HepG2 (cell line): Measurements from ENCODE around the gene POLE4. TPM values are rescaled to one million over a fixed set of nuclear protein-coding genes. Genes with fewer than 3 reads are reported as not detected.

ENCODE experiments used
- HNF1A ChIP-seq, 2 experiments: sonication (generic) in 1 of 2; formaldehyde crosslinking in 1 of 2; IDR thresholded peaks; 2 replicates each; pipeline versions ENCODE4 v1.4.0 to v1.6.1; 2016 to 2020; ENCODE audit warnings: borderline replicate concordance in 1 of 2, low read depth in 1 of 2, mild to moderate bottlenecking in 1 of 2, missing genetic modification reagents in 1 of 2
- HNRNPUL1 ChIP-seq: fragments of 200-400 bp; formaldehyde crosslinking; IDR thresholded peaks from 2 replicates; pipeline ENCODE4 v1.6.1; 2017; ENCODE audit warnings: low read depth, mild to moderate bottlenecking, low read length, moderate library complexity
- NCOR1 ChIP-seq: fragments of 200-600 bp; sonication (generic); IDR thresholded peaks from 2 replicates; pipeline ENCODE4 v1.7.0; 2017; ENCODE audit warnings: antibody characterized with exemption, low read length, borderline replicate concordance
- SOX13 ChIP-seq, 3 experiments: fragments of 450-650 bp in 1 of 3; sonication (generic) in 1 of 3; formaldehyde crosslinking in 1 of 3; IDR thresholded peaks in 2 of 3; conservative IDR thresholded peaks in 1 of 3; 2 replicates each; pipeline versions ENCODE4 v1.5.0 to v1.6.1; 2016 to 2020; ENCODE audit warnings: antibody characterized with exemption in 1 of 3, mild to moderate bottlenecking in 1 of 3, missing compliant biosample characterization in 1 of 3, missing genetic modification reagents in 1 of 3, moderate library complexity in 1 of 3
- UBTF ChIP-seq: sonication (generic); formaldehyde crosslinking; IDR thresholded peaks from 2 replicates; pipeline ENCODE4 v1.4.0; 2020; ENCODE audit warnings: mild to moderate bottlenecking, missing genetic modification reagents
- ZNF556 ChIP-seq: sonication (generic); formaldehyde crosslinking; IDR thresholded peaks from 2 replicates; pipeline ENCODE4 v1.4.0; 2020; ENCODE audit warnings: mild to moderate bottlenecking, missing genetic modification reagents, borderline replicate concordance
- ZNF615 ChIP-seq: sonication (generic); formaldehyde crosslinking; IDR thresholded peaks from 2 replicates; pipeline ENCODE4 v1.5.0; 2020; ENCODE audit warnings: mild to moderate bottlenecking, missing genetic modification reagents, borderline replicate concordance
- ZNF816 ChIP-seq: sonication (generic); formaldehyde crosslinking; IDR thresholded peaks from 2 replicates; pipeline ENCODE4 v1.8.0; 2022; ENCODE audit warnings: missing genetic modification reagents, mild to moderate bottlenecking, borderline replicate concordance
- ZSCAN30 ChIP-seq: sonication (generic); formaldehyde crosslinking; IDR thresholded peaks from 2 replicates; pipeline ENCODE4 v1.5.0; 2020; ENCODE audit warnings: mild to moderate bottlenecking, missing genetic modification reagents
- polyA plus RNA-seq, 8 experiments: library from polyadenylated mRNA; depleted of rRNA in 3 of 8; stranded (reverse) in 7 of 8; unstranded in 1 of 8; fragments of >200 nt; fragmentation: Illumina TruSeq in 4 of 8; extraction: Trizol in 4 of 8; gene quantifications; 2 replicates each; pipeline versions ENCODE4 v1.2.1 to v1.2.3, GENCODE V29; 2011 to 2016; ENCODE audit warnings: low read depth in 4 of 8, missing spikeins in 1 of 8, mixed read lengths in 1 of 8; ENCODE audit not compliant: insufficient read depth in 1 of 8
- total RNA-seq, 5 experiments: library from RNA; depleted of rRNA; stranded (reverse); fragments of >200 nt; fragmentation: Illumina TruSeq; extraction: Trizol; gene quantifications; 2 replicates each; pipeline ENCODE4 v1.2.3, GENCODE V29; 2016; ENCODE audit warnings: low read depth in 1 of 5
- TF ChIP-seq, protein P1 (sequence below): sonication (generic); formaldehyde crosslinking; IDR thresholded peaks from 2 replicates; pipeline ENCODE4 v1.4.0; 2020; ENCODE audit warnings: mild to moderate bottlenecking, missing genetic modification reagents, borderline replicate concordance
- TF ChIP-seq, protein P2 (sequence below): sonication (generic); formaldehyde crosslinking; IDR thresholded peaks from 2 replicates; pipeline ENCODE4 v1.4.0; 2020; ENCODE audit warnings: missing genetic modification reagents

The POLE4 gene
- total and polyA plus RNA-seq, 2 of the 13 experiments (the other 11 are each of a cell fraction or from before 2014, with no cell fraction given): 106 to 116 TPM

DNA sequence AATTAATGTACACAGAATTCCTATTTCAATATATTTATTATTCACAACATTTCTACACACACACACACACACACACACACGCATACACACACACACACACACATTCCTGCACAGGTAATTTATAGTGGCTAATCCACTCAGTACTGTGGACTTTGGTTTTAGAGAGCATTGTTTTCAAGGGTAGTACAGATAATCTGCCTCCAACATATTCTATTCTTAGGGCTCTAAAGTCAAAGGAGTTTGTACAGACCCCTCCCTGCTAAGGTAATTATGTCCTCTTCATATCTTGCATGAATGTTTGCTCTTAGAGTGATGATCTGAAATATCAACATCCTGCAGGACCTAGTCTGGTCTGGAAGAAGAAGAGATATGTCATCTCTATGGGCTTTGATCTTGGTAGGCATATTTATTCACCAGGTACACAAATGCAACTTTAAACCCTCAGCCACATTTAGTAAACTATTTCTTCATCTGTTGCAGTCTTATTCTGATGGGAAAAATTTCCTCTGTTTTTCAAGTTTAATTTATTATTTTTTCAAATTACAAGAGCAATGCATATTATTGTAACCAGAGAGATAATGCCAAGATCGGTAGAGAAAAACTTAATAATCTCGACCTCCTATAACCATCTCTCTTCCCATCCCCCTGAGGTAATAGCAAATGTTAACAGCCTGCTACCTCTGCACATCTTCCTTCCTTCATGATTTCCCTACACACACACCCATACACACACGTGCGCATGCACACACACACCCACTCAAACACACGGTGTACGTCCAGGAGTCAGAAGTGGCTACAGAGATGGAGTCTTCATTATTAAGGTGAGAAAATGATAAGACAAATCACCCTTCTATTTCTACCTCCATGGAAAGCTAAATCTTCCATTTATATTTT lies 18.3 kb upstream of the POLE4 start (continued):
- TF ChIP-seq, protein P1, sequence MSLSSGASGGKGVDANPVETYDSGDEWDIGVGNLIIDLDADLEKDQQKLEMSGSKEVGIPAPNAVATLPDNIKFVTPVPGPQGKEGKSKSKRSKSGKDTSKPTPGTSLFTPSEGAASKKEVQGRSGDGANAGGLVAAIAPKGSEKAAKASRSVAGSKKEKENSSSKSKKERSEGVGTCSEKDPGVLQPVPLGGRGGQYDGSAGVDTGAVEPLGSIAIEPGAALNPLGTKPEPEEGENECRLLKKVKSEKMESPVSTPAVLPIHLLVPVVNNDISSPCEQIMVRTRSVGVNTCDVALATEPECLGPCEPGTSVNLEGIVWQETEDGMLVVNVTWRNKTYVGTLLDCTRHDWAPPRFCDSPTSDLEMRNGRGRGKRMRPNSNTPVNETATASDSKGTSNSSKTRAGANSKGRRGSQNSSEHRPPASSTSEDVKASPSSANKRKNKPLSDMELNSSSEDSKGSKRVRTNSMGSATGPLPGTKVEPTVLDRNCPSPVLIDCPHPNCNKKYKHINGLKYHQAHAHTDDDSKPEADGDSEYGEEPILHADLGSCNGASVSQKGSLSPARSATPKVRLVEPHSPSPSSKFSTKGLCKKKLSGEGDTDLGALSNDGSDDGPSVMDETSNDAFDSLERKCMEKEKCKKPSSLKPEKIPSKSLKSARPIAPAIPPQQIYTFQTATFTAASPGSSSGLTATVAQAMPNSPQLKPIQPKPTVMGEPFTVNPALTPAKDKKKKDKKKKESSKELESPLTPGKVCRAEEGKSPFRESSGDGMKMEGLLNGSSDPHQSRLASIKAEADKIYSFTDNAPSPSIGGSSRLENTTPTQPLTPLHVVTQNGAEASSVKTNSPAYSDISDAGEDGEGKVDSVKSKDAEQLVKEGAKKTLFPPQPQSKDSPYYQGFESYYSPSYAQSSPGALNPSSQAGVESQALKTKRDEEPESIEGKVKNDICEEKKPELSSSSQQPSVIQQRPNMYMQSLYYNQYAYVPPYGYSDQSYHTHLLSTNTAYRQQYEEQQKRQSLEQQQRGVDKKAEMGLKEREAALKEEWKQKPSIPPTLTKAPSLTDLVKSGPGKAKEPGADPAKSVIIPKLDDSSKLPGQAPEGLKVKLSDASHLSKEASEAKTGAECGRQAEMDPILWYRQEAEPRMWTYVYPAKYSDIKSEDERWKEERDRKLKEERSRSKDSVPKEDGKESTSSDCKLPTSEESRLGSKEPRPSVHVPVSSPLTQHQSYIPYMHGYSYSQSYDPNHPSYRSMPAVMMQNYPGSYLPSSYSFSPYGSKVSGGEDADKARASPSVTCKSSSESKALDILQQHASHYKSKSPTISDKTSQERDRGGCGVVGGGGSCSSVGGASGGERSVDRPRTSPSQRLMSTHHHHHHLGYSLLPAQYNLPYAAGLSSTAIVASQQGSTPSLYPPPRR (CRISPR knock-in tag): peak; percentile 99
- TF ChIP-seq UBTF (CRISPR knock-in tag): no peak
- TF ChIP-seq ZNF615 (CRISPR knock-in tag): peak; percentile 93; the same call in 1 of the 2 replicates
- TF ChIP-seq NCOR1: peak; percentile 96
- TF ChIP-seq SOX13 (IDR thresholded peaks at IDR 0.05): peak; percentile 99
- TF ChIP-seq SOX13 (CRISPR knock-in tag; conservative IDR thresholded peaks at IDR 0.05 in 1 of 2, IDR thresholded peaks at IDR 0.05 in 1 of 2): peak in 1 of 2 experiments; percentile 98; a peak in 2 of 4 replicates
- 0 out of 2 replicates have a peak, but pooled peaks have one; percentile 53 for TF ChIP-seq HNRNPUL1
- peak; percentile 80; the same call in 1 of the 2 replicates for TF ChIP-seq ZNF556 (CRISPR knock-in tag)
- TF ChIP-seq ZSCAN30 (CRISPR knock-in tag): 0 out of 2 replicates have a peak, but pooled peaks have one; percentile 29
- TF ChIP-seq HNF1A (IDR thresholded peaks at IDR 0.05; ENCODE audit: low read depth): peak; percentile 83
- TF ChIP-seq HNF1A (CRISPR knock-in tag; IDR thresholded peaks at IDR 0.05; ENCODE audit: borderline replicate concordance): peak; percentile 91; the same call in 1 of the 2 replicates
- TF ChIP-seq ZNF816 (CRISPR knock-in tag): no peak
- TF ChIP-seq, protein P2, sequence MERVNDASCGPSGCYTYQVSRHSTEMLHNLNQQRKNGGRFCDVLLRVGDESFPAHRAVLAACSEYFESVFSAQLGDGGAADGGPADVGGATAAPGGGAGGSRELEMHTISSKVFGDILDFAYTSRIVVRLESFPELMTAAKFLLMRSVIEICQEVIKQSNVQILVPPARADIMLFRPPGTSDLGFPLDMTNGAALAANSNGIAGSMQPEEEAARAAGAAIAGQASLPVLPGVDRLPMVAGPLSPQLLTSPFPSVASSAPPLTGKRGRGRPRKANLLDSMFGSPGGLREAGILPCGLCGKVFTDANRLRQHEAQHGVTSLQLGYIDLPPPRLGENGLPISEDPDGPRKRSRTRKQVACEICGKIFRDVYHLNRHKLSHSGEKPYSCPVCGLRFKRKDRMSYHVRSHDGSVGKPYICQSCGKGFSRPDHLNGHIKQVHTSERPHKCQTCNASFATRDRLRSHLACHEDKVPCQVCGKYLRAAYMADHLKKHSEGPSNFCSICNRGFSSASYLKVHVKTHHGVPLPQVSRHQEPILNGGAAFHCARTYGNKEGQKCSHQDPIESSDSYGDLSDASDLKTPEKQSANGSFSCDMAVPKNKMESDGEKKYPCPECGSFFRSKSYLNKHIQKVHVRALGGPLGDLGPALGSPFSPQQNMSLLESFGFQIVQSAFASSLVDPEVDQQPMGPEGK: peak; percentile 89
